Measurements from ENCODE around the gene SHANK2.

SHANK2 gene

DNA sequence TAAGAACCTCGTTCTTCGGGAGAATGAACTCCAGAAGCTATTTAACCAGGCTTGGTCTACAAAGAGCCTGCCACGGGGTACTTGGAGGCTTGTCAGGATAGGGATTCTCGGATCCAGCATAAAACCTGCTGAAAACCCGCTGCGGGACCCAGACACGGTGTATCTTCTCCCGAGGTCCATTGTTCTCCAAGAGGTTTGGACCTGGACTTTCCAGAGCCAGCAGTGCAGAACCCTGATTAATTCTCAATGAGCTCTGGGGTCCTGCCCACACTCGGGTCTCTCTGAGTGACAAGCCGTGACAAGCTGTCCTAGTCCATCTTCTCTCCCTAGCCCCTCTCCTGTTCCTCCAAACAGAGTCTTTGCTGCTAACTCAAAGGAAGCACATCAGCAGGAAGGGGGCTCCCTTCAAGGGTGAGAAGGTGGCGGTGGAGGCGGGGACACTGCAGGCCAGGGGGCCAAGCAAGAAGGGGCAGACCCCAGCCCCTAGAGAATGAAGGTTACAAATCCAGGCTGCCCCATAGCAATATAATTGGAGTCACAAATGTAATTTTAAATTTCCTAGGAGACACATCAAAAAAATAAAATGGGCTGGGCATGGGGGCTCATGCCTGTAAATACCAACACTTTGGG lies 12.2 kb downstream of the SHANK2 start:
- Mint-ChIP-seq H3K4me1 (peaks cover 43% of the 10 kb centered on the region), H3K36me3 (ENCODE audit: low read depth) (no peaks in the 10 kb centered on the region), H3K27me3 (ENCODE audit: low read depth, poor library complexity) (peaks cover 7% of the 10 kb centered on the region), H3K4me3 (no peak overlapping the region), H3K9me3 (no peaks in the 10 kb centered on the region), H3K27ac (no peak overlapping the region)
- no peak for DNase-seq
- TF ChIP-seq CTCF (IDR thresholded peaks at IDR 0.05): no peak

DNA sequence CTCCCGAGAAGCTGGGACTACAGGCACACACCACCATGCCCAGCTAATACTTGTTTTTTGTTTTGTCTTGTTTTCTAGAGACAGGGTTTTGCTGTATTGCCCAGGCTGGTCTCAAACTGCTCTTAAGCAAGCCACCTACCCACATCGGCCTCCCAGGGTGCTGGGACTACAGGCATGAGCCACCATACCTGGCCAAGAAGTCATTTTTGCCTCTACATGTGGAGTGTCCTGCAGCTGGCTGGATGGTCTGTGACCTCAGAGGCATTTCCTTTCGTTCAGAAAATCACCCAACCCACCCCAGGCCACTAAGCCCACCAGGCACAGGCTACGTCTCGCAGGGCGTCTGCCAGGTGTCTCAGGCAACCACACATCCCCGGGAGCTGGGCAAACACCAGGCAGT lies 12.8 kb downstream of the SHANK2 start:
- Mint-ChIP-seq H3K27me3 (ENCODE audit: low read depth, poor library complexity) (peaks cover 12% of the 10 kb centered on the region), H3K9me3 (no peaks in the 10 kb centered on the region)

GRCh38 chr11:71238941-71239340 lies 13.4 kb downstream of the SHANK2 start:
- Mint-ChIP-seq H3K4me3 (no peak overlapping the region), H3K27ac (no peak overlapping the region), H3K4me1 (peaks cover 45% of the 10 kb centered on the region), H3K9me3 (no peaks in the 10 kb centered on the region), H3K36me3 (ENCODE audit: low read depth) (no peaks in the 10 kb centered on the region), H3K27me3 (ENCODE audit: low read depth, poor library complexity) (peaks cover 13% of the 10 kb centered on the region)
- DNase-seq: no peak
- TF ChIP-seq CTCF (IDR thresholded peaks at IDR 0.05): no peak

More for the DNA sequence above, 12.8 kb downstream of the SHANK2 start:
- Mint-ChIP-seq H3K4me3 (no peak overlapping the region), H3K36me3 (ENCODE audit: low read depth) (no peaks in the 10 kb centered on the region), H3K4me1 (peaks cover 48% of the 10 kb centered on the region), H3K27ac (no peak overlapping the region)
- no peak for DNase-seq
- no peak for TF ChIP-seq CTCF (IDR thresholded peaks at IDR 0.05)

- H3K27me3 Mint-ChIP-seq (ENCODE audit: low read depth, poor library complexity): peaks cover 10% of the 10 kb centered on the region
- no peak overlapping the region for H3K4me3 Mint-ChIP-seq
- H3K36me3 Mint-ChIP-seq (ENCODE audit: low read depth): no peaks in the 10 kb centered on the region
- no peak for TF ChIP-seq CTCF (IDR thresholded peaks at IDR 0.05)
- no peaks in the 10 kb centered on the region for H3K9me3 Mint-ChIP-seq
- no peak for DNase-seq
- H3K27ac Mint-ChIP-seq: no peak overlapping the region
- H3K4me1 Mint-ChIP-seq: peaks cover 45% of the 10 kb centered on the region
Measured at GRCh38 chr11:71238285-71238875, 14.0 kb downstream of the SHANK2 start.

DNA sequence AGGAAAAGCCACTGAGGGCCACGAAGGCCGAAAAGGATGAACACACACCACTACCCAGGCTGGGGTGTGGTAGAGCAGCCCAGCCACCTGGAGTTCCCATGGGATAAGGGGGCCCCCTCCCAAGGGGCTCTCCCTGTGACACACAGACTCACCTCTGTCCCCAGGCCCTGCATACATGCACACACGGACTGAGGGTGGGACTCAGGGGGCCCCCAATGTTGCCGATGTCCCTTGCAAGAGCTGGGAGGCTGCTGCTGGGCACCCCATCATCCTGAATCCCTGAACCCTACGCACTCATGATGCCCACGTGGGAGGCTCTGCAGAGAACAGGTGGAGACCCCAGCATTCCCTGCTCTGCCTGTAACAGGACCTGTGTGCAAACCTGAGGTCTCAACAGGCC lies 14.5 kb downstream of the SHANK2 start:
- Mint-ChIP-seq H3K4me1 (peaks cover 48% of the 10 kb centered on the region), H3K36me3 (ENCODE audit: low read depth) (no peaks in the 10 kb centered on the region), H3K4me3 (no peak overlapping the region), H3K9me3 (peaks cover 3% of the 10 kb centered on the region), H3K27me3 (ENCODE audit: low read depth, poor library complexity) (peaks cover 9% of the 10 kb centered on the region), H3K27ac (peak overlapping the region; percentile 51)
- no peak for TF ChIP-seq CTCF (IDR thresholded peaks at IDR 0.05)
- no peak for DNase-seq

Data from nephron progenitor cell (in vitro differentiated cells).